ENCODE results near the gene PTPN14. TPM values are rescaled to one million over a fixed set of nuclear protein-coding genes. Genes with fewer than 3 reads are reported as not detected.

PTPN14 gene
- total RNA-seq, 1 experiment from 2014 or later = 209 TPM

GRCh38 chr1:214416417-214416816 lies 135.0 kb downstream of the PTPN14 start:
- CTCF ChIA-PET = no interaction called here
- Histone ChIP-seq H3K9me3 (ENCODE audit: control insufficient read depth, insufficient read depth, low read depth, low read length) (no peaks in the 10 kb centered on the region; the same call in 1 of the 2 replicates), H3K27ac (ENCODE audit: low read length) (peak overlapping the region; percentile 70), H3K36me3 (ENCODE audit: control insufficient read depth, insufficient read depth, low read length) (peaks cover 11% of the 10 kb centered on the region), H3K4me1 (ENCODE audit: control insufficient read depth, insufficient read depth, low read length) (peaks cover 60% of the 10 kb centered on the region), H3K4me3 (ENCODE audit: low read depth in 2 of 2, low read length in 2 of 2) (no peak overlapping the region), H3K27me3 (ENCODE audit: control insufficient read depth, insufficient read depth, low read length) (no peaks in the 10 kb centered on the region)
- intact Hi-C loops (cut with micrococcal nuclease; ENCODE audit: unreplicated experiment) (no loop called here), in situ Hi-C loops (cut with HindIII; ENCODE audit: low pct_unique_long_range_greater_than_20kb, low sequenced_read_pairs) (no loop called here)
- DNase-seq (ENCODE audit: low read depth, low spot score) = no peak
- ATAC-seq = no peak
- TF ChIP-seq, protein P1, sequence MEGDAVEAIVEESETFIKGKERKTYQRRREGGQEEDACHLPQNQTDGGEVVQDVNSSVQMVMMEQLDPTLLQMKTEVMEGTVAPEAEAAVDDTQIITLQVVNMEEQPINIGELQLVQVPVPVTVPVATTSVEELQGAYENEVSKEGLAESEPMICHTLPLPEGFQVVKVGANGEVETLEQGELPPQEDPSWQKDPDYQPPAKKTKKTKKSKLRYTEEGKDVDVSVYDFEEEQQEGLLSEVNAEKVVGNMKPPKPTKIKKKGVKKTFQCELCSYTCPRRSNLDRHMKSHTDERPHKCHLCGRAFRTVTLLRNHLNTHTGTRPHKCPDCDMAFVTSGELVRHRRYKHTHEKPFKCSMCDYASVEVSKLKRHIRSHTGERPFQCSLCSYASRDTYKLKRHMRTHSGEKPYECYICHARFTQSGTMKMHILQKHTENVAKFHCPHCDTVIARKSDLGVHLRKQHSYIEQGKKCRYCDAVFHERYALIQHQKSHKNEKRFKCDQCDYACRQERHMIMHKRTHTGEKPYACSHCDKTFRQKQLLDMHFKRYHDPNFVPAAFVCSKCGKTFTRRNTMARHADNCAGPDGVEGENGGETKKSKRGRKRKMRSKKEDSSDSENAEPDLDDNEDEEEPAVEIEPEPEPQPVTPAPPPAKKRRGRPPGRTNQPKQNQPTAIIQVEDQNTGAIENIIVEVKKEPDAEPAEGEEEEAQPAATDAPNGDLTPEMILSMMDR (IDR thresholded peaks at IDR 0.05) = no peak
- TF ChIP-seq POLR2AphosphoS5 (IDR thresholded peaks at IDR 0.05; ENCODE audit: low read depth, low read length) (no peak), SIN3A (IDR thresholded peaks at IDR 0.05; ENCODE audit: borderline replicate concordance, insufficient read depth, low read depth, low read length) (no peak), TCF7L2 (IDR thresholded peaks at IDR 0.05; ENCODE audit: low read depth, low read length) (no peak)
- TF ChIP-seq, protein P2, sequence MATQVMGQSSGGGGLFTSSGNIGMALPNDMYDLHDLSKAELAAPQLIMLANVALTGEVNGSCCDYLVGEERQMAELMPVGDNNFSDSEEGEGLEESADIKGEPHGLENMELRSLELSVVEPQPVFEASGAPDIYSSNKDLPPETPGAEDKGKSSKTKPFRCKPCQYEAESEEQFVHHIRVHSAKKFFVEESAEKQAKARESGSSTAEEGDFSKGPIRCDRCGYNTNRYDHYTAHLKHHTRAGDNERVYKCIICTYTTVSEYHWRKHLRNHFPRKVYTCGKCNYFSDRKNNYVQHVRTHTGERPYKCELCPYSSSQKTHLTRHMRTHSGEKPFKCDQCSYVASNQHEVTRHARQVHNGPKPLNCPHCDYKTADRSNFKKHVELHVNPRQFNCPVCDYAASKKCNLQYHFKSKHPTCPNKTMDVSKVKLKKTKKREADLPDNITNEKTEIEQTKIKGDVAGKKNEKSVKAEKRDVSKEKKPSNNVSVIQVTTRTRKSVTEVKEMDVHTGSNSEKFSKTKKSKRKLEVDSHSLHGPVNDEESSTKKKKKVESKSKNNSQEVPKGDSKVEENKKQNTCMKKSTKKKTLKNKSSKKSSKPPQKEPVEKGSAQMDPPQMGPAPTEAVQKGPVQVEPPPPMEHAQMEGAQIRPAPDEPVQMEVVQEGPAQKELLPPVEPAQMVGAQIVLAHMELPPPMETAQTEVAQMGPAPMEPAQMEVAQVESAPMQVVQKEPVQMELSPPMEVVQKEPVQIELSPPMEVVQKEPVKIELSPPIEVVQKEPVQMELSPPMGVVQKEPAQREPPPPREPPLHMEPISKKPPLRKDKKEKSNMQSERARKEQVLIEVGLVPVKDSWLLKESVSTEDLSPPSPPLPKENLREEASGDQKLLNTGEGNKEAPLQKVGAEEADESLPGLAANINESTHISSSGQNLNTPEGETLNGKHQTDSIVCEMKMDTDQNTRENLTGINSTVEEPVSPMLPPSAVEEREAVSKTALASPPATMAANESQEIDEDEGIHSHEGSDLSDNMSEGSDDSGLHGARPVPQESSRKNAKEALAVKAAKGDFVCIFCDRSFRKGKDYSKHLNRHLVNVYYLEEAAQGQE (IDR thresholded peaks at IDR 0.05; ENCODE audit: insufficient read depth in 1 of 2, low read depth in 2 of 2, low read length in 1 of 2) = no peak
- POLR2A ChIA-PET = interaction anchor here (0.6 kb wide), 1 partner anchor 136 kb away, joined by 4 read pairs; no protein-coding TSS in a partner anchor
- BruUV-seq (replicated peaks) = no TSS peak

- BruUV-seq (replicated peaks) = no TSS peak
- no peak for DNase-seq (ENCODE audit: low read depth, low spot score)
- CTCF ChIA-PET = no interaction called here
These were observed 136.3 kb downstream of the PTPN14 start for GRCh38 chr1:214415131-214415530.

More at GRCh38 chr1:214415131-214415530, 136.3 kb downstream of the PTPN14 start:
- intact Hi-C loops (cut with micrococcal nuclease; ENCODE audit: unreplicated experiment) (no loop called here), in situ Hi-C loops (cut with HindIII; ENCODE audit: low pct_unique_long_range_greater_than_20kb, low sequenced_read_pairs) (no loop called here)
- H3K4me1 ChIP-seq (ENCODE audit: control insufficient read depth, insufficient read depth, low read length) = peaks cover 49% of the 10 kb centered on the region
- ATAC-seq = no peak
- H3K9me3 ChIP-seq (ENCODE audit: control insufficient read depth, insufficient read depth, low read depth, low read length) = no peaks in the 10 kb centered on the region; the same call in 1 of the 2 replicates
- POLR2A ChIA-PET = no interaction called here
- peak overlapping the region; percentile 70 for H3K27ac ChIP-seq (ENCODE audit: low read length)
- no peaks in the 10 kb centered on the region for H3K27me3 ChIP-seq (ENCODE audit: control insufficient read depth, insufficient read depth, low read length)
- TF ChIP-seq, protein P1 (IDR thresholded peaks at IDR 0.05) = no peak
- TF ChIP-seq POLR2AphosphoS5 (IDR thresholded peaks at IDR 0.05; ENCODE audit: low read depth, low read length) (no peak), SIN3A (IDR thresholded peaks at IDR 0.05; ENCODE audit: borderline replicate concordance, insufficient read depth, low read depth, low read length) (no peak), TCF7L2 (IDR thresholded peaks at IDR 0.05; ENCODE audit: low read depth, low read length) (no peak)
- TF ChIP-seq, protein P2 (IDR thresholded peaks at IDR 0.05; ENCODE audit: insufficient read depth in 1 of 2, low read depth in 2 of 2, low read length in 1 of 2) = no peak
- no peak overlapping the region for H3K4me3 ChIP-seq (ENCODE audit: low read depth in 2 of 2, low read length in 2 of 2)
- H3K36me3 ChIP-seq (ENCODE audit: control insufficient read depth, insufficient read depth, low read length) = peaks cover 17% of the 10 kb centered on the region

Data from Panc1 (cell line).